ENCODE results near the gene MAGEB10.

MAGEB10 gene

GRCh38 chrX:27863809-27864208 is 56.0 kb downstream of the MAGEB10 start:
- Mint-ChIP-seq H3K4me3 (no peak overlapping the region), H3K36me3 (no peaks in the 10 kb centered on the region), H3K4me1 (no peaks in the 10 kb centered on the region), H3K27ac (no peak overlapping the region), H3K27me3 (no peaks in the 10 kb centered on the region), H3K9me3 (no peaks in the 10 kb centered on the region)
- ATAC-seq (ENCODE audit: low read depth) (no peak), DNase-seq (ENCODE audit: low spot score in 2 of 2) (no peak)
